Panc1 (cell line): ENCODE measurements around the gene KIAA1217. TPM values are rescaled to one million over a fixed set of nuclear protein-coding genes. Genes with fewer than 3 reads are reported as not detected.

Experiments used
- ATAC-seq: fragments of 200-7000 bp; cut with Tn5 transposase; 2 replicates; pipeline ENCODE4 v1.9.1; 2020; ENCODE audit warnings: mild to moderate bottlenecking, moderate library complexity
- BruUV-seq: library from RNA; stranded (reverse); fragments of 400-500 nt; replicated peaks from 2 replicates; lab custom pipeline; 2021; lab: Mats Ljungman, UMichigan
- CTCF ChIA-PET: fragments of 300-600 bp; sonication (Branson Sonifier 250); formaldehyde crosslinking; loops from one replicate; lab custom pipeline; 2022; ENCODE audit warnings: antibody characterized with exemption; lab: Charles Lee
- POLR2A ChIA-PET: fragments of 300-600 bp; sonication (Branson Sonifier 250); formaldehyde crosslinking; loops from one replicate; lab custom pipeline; 2022; ENCODE audit warnings: antibody characterized with exemption; lab: Charles Lee
- DNase-seq: peaks from one replicate; pipeline ENCODE4 v3.0.0-alpha.2; 2010; ENCODE audit warnings: low read depth, low spot score
- H3K27ac ChIP-seq: 2 replicates; pipeline ENCODE4 v1.5.1; 2011; ENCODE audit warnings: mild to moderate bottlenecking, low read length, inconsistent platforms
- H3K27me3 ChIP-seq: fragments of 200-500 bp; sonication (Bioruptor generic); 2 replicates; pipeline ENCODE4 v1.6.0; 2014; ENCODE audit warnings: low read length, inconsistent platforms; ENCODE audit not compliant: control insufficient read depth, insufficient read depth
- H3K36me3 ChIP-seq: fragments of 200-500 bp; sonication (Bioruptor generic); 2 replicates; pipeline ENCODE4 v1.5.1; 2014; ENCODE audit warnings: inconsistent platforms, mild to moderate bottlenecking, low read length, moderate library complexity; ENCODE audit not compliant: control insufficient read depth, insufficient read depth
- H3K4me1 ChIP-seq: 2 replicates; pipeline ENCODE4 v1.5.1; 2011; ENCODE audit warnings: inconsistent platforms, mild to moderate bottlenecking, low read length, moderate library complexity; ENCODE audit not compliant: control insufficient read depth, insufficient read depth
- H3K4me3 ChIP-seq, 2 experiments: 2 replicates each; pipeline ENCODE4 v1.5.1; 2011 to 2012; ENCODE audit warnings: low read depth in 2 of 2, low read length in 2 of 2, mild to moderate bottlenecking in 2 of 2, inconsistent platforms in 1 of 2, moderate library complexity in 1 of 2
- H3K9me3 ChIP-seq: fragments of 200-500 bp; sonication (Bioruptor generic); 2 replicates; pipeline ENCODE4 v1.5.1; 2014; ENCODE audit warnings: low read depth, mild to moderate bottlenecking, inconsistent platforms, low read length, moderate library complexity; ENCODE audit not compliant: control insufficient read depth, insufficient read depth
- CTCF ChIP-seq: fragments of 450-650 bp; IDR thresholded peaks from 2 replicates; pipeline ENCODE4 v1.5.1; 2017; ENCODE audit warnings: mild to moderate bottlenecking
- POLR2AphosphoS5 ChIP-seq: IDR thresholded peaks from 2 replicates; pipeline ENCODE4 v1.6.1; 2012; ENCODE audit warnings: mild to moderate bottlenecking, low read depth, low read length, moderate library complexity
- SIN3A ChIP-seq: IDR thresholded peaks from 2 replicates; pipeline ENCODE4 v1.6.1; 2012; ENCODE audit warnings: low read depth, mild to moderate bottlenecking, low read length, moderate library complexity, borderline replicate concordance; ENCODE audit not compliant: insufficient read depth
- TCF7L2 ChIP-seq: IDR thresholded peaks from 2 replicates; pipeline ENCODE4 v1.6.1; 2011; ENCODE audit warnings: mild to moderate bottlenecking, low read depth, low read length, inconsistent platforms
- in situ Hi-C: cut with HindIII; loops from 2 replicates; pipeline ENCODE4 v1.10.0; 2016; ENCODE audit warnings: low sequenced_read_pairs, low pct_unique_long_range_greater_than_20kb
- intact Hi-C: fragments of 100-400 bp; cut with micrococcal nuclease; formaldehyde crosslinking; loops from one replicate; pipeline ENCODE4 v1.10.0; 2022; ENCODE audit not compliant: unreplicated experiment
- total RNA-seq: library from RNA; stranded (reverse); gene quantifications from one replicate; pipeline ENCODE4 v1.2.1, GENCODE V29; 2021; ENCODE audit not compliant: unreplicated experiment
- TF ChIP-seq, protein P1 (sequence below), 2 experiments: IDR thresholded peaks; 2 replicates each; pipeline ENCODE4 v1.6.1; 2011 to 2012; ENCODE audit warnings: low read depth in 2 of 2, control low read depth in 1 of 2, low read length in 1 of 2, mild to moderate bottlenecking in 1 of 2, moderate library complexity in 1 of 2; ENCODE audit not compliant: insufficient read depth in 1 of 2

The KIAA1217 gene
- total RNA-seq, 1 experiment from 2014 or later, result 11.6 TPM

DNA sequence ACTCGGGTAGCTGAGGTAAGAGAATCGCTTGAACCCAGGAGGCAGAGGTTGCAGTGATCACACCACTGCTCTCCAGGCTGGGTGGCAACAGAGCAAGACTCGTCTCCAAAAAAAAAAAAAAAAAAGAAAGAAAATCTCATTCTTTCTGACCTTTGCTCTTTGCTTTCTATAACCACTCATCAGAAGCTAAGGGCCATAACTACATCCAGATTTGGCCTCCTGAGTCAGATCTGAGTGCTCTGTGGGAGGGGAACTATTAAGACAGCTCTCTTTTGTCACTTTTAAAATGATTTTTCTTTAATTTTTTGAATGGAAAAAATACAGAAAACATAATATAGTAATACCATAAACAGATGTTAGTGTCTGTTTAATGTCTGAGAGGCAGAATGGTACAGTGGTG is 210.1 kb downstream of the KIAA1217 start:
- ChIA-PET CTCF (interaction anchor here (0.7 kb wide), 1 partner anchor 11 kb away, joined by 8 read pairs; no protein-coding TSS in a partner anchor), POLR2A (no interaction called here)
- Histone ChIP-seq H3K36me3 (no peaks in the 10 kb centered on the region), H3K4me1 (no peaks in the 10 kb centered on the region), H3K27ac (no peak overlapping the region), H3K4me3 (no peak overlapping the region), H3K9me3 (no peaks in the 10 kb centered on the region), H3K27me3 (no peaks in the 10 kb centered on the region)
- no TSS peak for BruUV-seq
- ATAC-seq, result no peak
- intact Hi-C loops (no loop called here), in situ Hi-C loops (no loop called here)
- DNase-seq, result no peak
- no peak for TF ChIP-seq POLR2AphosphoS5
- TF ChIP-seq, protein P1, sequence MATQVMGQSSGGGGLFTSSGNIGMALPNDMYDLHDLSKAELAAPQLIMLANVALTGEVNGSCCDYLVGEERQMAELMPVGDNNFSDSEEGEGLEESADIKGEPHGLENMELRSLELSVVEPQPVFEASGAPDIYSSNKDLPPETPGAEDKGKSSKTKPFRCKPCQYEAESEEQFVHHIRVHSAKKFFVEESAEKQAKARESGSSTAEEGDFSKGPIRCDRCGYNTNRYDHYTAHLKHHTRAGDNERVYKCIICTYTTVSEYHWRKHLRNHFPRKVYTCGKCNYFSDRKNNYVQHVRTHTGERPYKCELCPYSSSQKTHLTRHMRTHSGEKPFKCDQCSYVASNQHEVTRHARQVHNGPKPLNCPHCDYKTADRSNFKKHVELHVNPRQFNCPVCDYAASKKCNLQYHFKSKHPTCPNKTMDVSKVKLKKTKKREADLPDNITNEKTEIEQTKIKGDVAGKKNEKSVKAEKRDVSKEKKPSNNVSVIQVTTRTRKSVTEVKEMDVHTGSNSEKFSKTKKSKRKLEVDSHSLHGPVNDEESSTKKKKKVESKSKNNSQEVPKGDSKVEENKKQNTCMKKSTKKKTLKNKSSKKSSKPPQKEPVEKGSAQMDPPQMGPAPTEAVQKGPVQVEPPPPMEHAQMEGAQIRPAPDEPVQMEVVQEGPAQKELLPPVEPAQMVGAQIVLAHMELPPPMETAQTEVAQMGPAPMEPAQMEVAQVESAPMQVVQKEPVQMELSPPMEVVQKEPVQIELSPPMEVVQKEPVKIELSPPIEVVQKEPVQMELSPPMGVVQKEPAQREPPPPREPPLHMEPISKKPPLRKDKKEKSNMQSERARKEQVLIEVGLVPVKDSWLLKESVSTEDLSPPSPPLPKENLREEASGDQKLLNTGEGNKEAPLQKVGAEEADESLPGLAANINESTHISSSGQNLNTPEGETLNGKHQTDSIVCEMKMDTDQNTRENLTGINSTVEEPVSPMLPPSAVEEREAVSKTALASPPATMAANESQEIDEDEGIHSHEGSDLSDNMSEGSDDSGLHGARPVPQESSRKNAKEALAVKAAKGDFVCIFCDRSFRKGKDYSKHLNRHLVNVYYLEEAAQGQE (IDR thresholded peaks at IDR 0.05; ENCODE audit: insufficient read depth in 1 of 2, low read depth in 2 of 2, low read length in 1 of 2), result no peak
- TF ChIP-seq CTCF, result no peak
- TF ChIP-seq SIN3A, result no peak
- no peak for TF ChIP-seq TCF7L2

GRCh38 chr10:24425151-24425550 is 216.2 kb downstream of the KIAA1217 start:
- TF ChIP-seq POLR2AphosphoS5 (no peak), TCF7L2 (no peak), SIN3A (no peak), CTCF (no peak)
- TF ChIP-seq, protein P1 (IDR thresholded peaks at IDR 0.05; ENCODE audit: insufficient read depth in 1 of 2, low read depth in 2 of 2, low read length in 1 of 2), result no peak
- Histone ChIP-seq H3K9me3 (no peaks in the 10 kb centered on the region), H3K4me1 (no peaks in the 10 kb centered on the region), H3K4me3 (no peak overlapping the region), H3K27ac (no peak overlapping the region), H3K27me3 (no peaks in the 10 kb centered on the region), H3K36me3 (no peaks in the 10 kb centered on the region)
- CTCF ChIA-PET, result no interaction called here
- DNase-seq (no peak), ATAC-seq (no peak)
- POLR2A ChIA-PET, result no interaction called here
- intact Hi-C loops, result no loop called here
- in situ Hi-C loops, result no loop called here
- BruUV-seq, result no TSS peak
